ENCODE measurements around the gene BCL3.
A peak's percentile ranks its signal among the peaks of the same experiment; 100 is the strongest.

BCL3 gene

GRCh38 chr19:44785271-44785670 lies 36.8 kb downstream of the BCL3 start:
- no peak for DNase-seq (ENCODE audit: low read depth in 1 of 2, low spot score in 1 of 2)

GRCh38 chr19:44785993-44786392 lies 37.5 kb downstream of the BCL3 start:
- DNase-seq (ENCODE audit: low read depth in 1 of 2, low spot score in 1 of 2): no peak

GRCh38 chr19:44788971-44789370 lies 40.5 kb downstream of the BCL3 start:
- DNase-seq (ENCODE audit: low read depth in 1 of 2, low spot score in 1 of 2): no peak

- no peak for DNase-seq (ENCODE audit: low read depth in 1 of 2, low spot score in 1 of 2)
These were observed 41.5 kb downstream of the BCL3 start for GRCh38 chr19:44789943-44790483.

GRCh38 chr19:44792281-44792680 lies 43.8 kb downstream of the BCL3 start:
- DNase-seq (ENCODE audit: low read depth in 1 of 2, low spot score in 1 of 2): no peak

- no peak for DNase-seq (ENCODE audit: low read depth in 1 of 2, low spot score in 1 of 2)
These were observed 46.1 kb downstream of the BCL3 start for GRCh38 chr19:44794610-44795009.

- DNase-seq (ENCODE audit: low read depth in 1 of 2, low spot score in 1 of 2): no peak
These were observed 47.0 kb downstream of the BCL3 start for GRCh38 chr19:44795398-44795987.

- no peak for DNase-seq (ENCODE audit: low read depth in 1 of 2, low spot score in 1 of 2)
These were observed 48.2 kb downstream of the BCL3 start for GRCh38 chr19:44796701-44797115.

- DNase-seq (ENCODE audit: low read depth in 1 of 2, low spot score in 1 of 2): no peak
These were observed 51.3 kb downstream of the BCL3 start for GRCh38 chr19:44799627-44800346.

GRCh38 chr19:44800461-44800860 lies 52.0 kb downstream of the BCL3 start:
- DNase-seq (ENCODE audit: low read depth in 1 of 2, low spot score in 1 of 2): peak; percentile 64 to 67

- DNase-seq (ENCODE audit: low read depth in 1 of 2, low spot score in 1 of 2): no peak
These were observed 55.2 kb downstream of the BCL3 start for GRCh38 chr19:44803442-44804428.

GRCh38 chr19:44806291-44806690 lies 57.8 kb downstream of the BCL3 start:
- no peak for DNase-seq (ENCODE audit: low read depth in 1 of 2, low spot score in 1 of 2)

- no peak for DNase-seq (ENCODE audit: low read depth in 1 of 2, low spot score in 1 of 2)
These were observed 58.7 kb downstream of the BCL3 start for GRCh38 chr19:44807162-44807561.

- no peak for DNase-seq (ENCODE audit: low read depth in 1 of 2, low spot score in 1 of 2)
These were observed 59.3 kb downstream of the BCL3 start for GRCh38 chr19:44807652-44808462.

- DNase-seq (ENCODE audit: low read depth in 1 of 2, low spot score in 1 of 2): no peak
These were observed 60.2 kb downstream of the BCL3 start, which contains the start of gene BCAM for GRCh38 chr19:44808463-44809371. Gene BCAM (plus strand): TSS chr19:44809103. CDS start chr19:44809125, 22 bp downstream.

All from stimulated activated CD4-positive, alpha-beta T cell treated with anti-CD3 and anti-CD28 coated beads, Interleukin-15, amount 100 ng/mL, for 1 hour (primary cell).